HepG2 (cell line): ENCODE data around the gene EPHA1. TPM values are rescaled to one million over a fixed set of nuclear protein-coding genes. Genes with fewer than 3 reads are reported as not detected.

Experiments used
- CENPT ChIP-seq: sonication (generic); formaldehyde crosslinking; IDR thresholded peaks from 2 replicates; pipeline ENCODE4 v1.8.0; 2022; ENCODE audit warnings: low read depth, mild to moderate bottlenecking, moderate library complexity, missing genetic modification reagents
- HES4 ChIP-seq: sonication (generic); formaldehyde crosslinking; IDR thresholded peaks from 2 replicates; pipeline ENCODE4 v1.9.0; 2021; ENCODE audit warnings: mild to moderate bottlenecking, missing genetic modification reagents, borderline replicate concordance
- HNRNPLL ChIP-seq: fragments of 200-400 bp; formaldehyde crosslinking; IDR thresholded peaks from 2 replicates; pipeline ENCODE4 v1.6.1; 2017; ENCODE audit warnings: mild to moderate bottlenecking, low read depth, low read length; ENCODE audit not compliant: poor library complexity, severe bottlenecking
- MATR3 ChIP-seq: sonication (generic); formaldehyde crosslinking; IDR thresholded peaks from 2 replicates; pipeline ENCODE4 v1.4.0; 2020; ENCODE audit warnings: missing genetic modification reagents
- MYC ChIP-seq: sonication (generic); formaldehyde crosslinking; IDR thresholded peaks from 2 replicates; pipeline ENCODE4 v1.9.0; 2021; ENCODE audit warnings: missing genetic modification reagents, borderline replicate concordance
- PRMT3 ChIP-seq: sonication (generic); formaldehyde crosslinking; IDR thresholded peaks from 2 replicates; pipeline ENCODE4 v1.8.1; 2022; ENCODE audit warnings: low read depth, mild to moderate bottlenecking, moderate library complexity, missing genetic modification reagents, borderline replicate concordance
- REL ChIP-seq: sonication (generic); formaldehyde crosslinking; conservative IDR thresholded peaks from 2 replicates; pipeline ENCODE4 v1.8.0; 2022; ENCODE audit warnings: mild to moderate bottlenecking, missing genetic modification reagents, moderate library complexity
- ZMYM2 ChIP-seq: sonication (generic); formaldehyde crosslinking; IDR thresholded peaks from 2 replicates; pipeline ENCODE4 v1.8.0; 2022; ENCODE audit warnings: mild to moderate bottlenecking, missing genetic modification reagents
- ZNF841 ChIP-seq: sonication (generic); formaldehyde crosslinking; IDR thresholded peaks from 2 replicates; pipeline ENCODE4 v1.8.1; 2023; ENCODE audit warnings: missing genetic modification reagents, borderline replicate concordance
- polyA plus RNA-seq, 8 experiments: library from polyadenylated mRNA; depleted of rRNA in 3 of 8; stranded (reverse) in 7 of 8; unstranded in 1 of 8; fragments of >200 nt; fragmentation: Illumina TruSeq in 4 of 8; extraction: Trizol in 4 of 8; gene quantifications; 2 replicates each; pipeline versions ENCODE4 v1.2.1 to v1.2.3, GENCODE V29; 2011 to 2016; ENCODE audit warnings: low read depth in 4 of 8, missing spikeins in 1 of 8, mixed read lengths in 1 of 8; ENCODE audit not compliant: insufficient read depth in 1 of 8
- total RNA-seq, 5 experiments: library from RNA; depleted of rRNA; stranded (reverse); fragments of >200 nt; fragmentation: Illumina TruSeq; extraction: Trizol; gene quantifications; 2 replicates each; pipeline ENCODE4 v1.2.3, GENCODE V29; 2016; ENCODE audit warnings: low read depth in 1 of 5
- TF ChIP-seq, protein P1 (sequence below): sonication (generic); formaldehyde crosslinking; IDR thresholded peaks from 2 replicates; pipeline ENCODE4 v1.5.1; 2020; ENCODE audit warnings: mild to moderate bottlenecking, missing genetic modification reagents, moderate library complexity
- TF ChIP-seq, protein P2 (sequence below): sonication (generic); formaldehyde crosslinking; IDR thresholded peaks from 2 replicates; pipeline ENCODE4 v1.4.0; 2020; ENCODE audit warnings: missing genetic modification reagents; ENCODE audit errors: not compliant biosample characterization
- TF ChIP-seq, protein P3 (sequence below): IDR thresholded peaks from 2 replicates; pipeline ENCODE4 v1.6.1; 2016; ENCODE audit warnings: low read depth, control low read depth
- TF ChIP-seq, protein P4 (sequence below): sonication (generic); formaldehyde crosslinking; IDR thresholded peaks from 2 replicates; pipeline ENCODE4 v1.8.1; 2023; ENCODE audit warnings: mild to moderate bottlenecking, inconsistent platforms, moderate library complexity, missing genetic modification reagents, borderline replicate concordance
- TF ChIP-seq, protein P5 (sequence below): sonication (generic); formaldehyde crosslinking; conservative IDR thresholded peaks from 2 replicates; pipeline ENCODE4 v1.5.0; 2020; ENCODE audit warnings: missing genetic modification reagents
- TF ChIP-seq, protein P6 (sequence below): sonication (generic); formaldehyde crosslinking; IDR thresholded peaks from 2 replicates; pipeline ENCODE4 v1.5.0; 2020; ENCODE audit warnings: mild to moderate bottlenecking, missing genetic modification reagents

Gene EPHA1
- total and polyA plus RNA-seq, 2 of the 13 experiments (the other 11 are each of a cell fraction or from before 2014, with no cell fraction given) = 4.6 to 17.1 TPM

DNA sequence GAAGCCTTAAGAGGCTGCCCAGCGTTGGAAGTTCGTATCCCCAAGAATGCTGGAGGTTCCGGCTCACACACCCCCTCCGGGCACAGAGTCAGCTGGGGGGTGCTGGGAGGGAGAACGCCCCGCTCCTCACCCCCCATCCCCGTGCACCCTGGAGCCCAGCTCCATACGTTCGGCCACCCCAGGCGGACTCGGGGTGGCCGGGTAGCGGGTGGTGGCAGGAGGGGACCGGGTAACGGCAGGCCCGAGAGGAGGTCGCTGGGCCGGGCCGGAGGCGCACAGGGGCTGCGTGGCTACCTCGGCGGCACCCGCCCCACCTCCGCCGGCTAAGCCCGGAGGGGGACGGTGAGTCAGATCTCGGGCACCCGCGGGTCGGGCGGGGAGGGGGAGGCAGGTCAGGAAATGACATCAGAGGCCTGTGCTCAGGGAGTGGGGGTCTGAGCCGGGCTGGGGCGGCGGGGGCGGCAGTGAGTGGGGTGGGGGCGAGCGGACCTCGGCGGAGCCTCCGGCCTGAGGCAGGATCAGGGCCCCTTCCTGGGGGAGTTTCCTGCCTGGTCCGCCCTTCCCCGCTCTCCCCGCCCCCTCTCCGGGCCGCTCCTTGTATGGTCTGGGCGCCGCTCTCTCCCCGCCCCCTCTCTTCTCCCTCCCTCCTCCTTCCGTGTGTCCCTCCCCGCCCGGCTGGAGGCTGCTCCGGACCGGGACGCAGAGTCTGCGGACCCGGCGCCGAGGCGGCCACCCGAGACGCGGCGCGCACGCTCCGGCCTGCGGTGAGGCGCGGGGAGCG is 27.8 kb downstream of the EPHA1 start, which contains the start of gene ZYX (continued):
- peak; percentile 77; the same call in 1 of the 2 replicates for TF ChIP-seq REL (CRISPR knock-in tag)
- TF ChIP-seq, protein P1, sequence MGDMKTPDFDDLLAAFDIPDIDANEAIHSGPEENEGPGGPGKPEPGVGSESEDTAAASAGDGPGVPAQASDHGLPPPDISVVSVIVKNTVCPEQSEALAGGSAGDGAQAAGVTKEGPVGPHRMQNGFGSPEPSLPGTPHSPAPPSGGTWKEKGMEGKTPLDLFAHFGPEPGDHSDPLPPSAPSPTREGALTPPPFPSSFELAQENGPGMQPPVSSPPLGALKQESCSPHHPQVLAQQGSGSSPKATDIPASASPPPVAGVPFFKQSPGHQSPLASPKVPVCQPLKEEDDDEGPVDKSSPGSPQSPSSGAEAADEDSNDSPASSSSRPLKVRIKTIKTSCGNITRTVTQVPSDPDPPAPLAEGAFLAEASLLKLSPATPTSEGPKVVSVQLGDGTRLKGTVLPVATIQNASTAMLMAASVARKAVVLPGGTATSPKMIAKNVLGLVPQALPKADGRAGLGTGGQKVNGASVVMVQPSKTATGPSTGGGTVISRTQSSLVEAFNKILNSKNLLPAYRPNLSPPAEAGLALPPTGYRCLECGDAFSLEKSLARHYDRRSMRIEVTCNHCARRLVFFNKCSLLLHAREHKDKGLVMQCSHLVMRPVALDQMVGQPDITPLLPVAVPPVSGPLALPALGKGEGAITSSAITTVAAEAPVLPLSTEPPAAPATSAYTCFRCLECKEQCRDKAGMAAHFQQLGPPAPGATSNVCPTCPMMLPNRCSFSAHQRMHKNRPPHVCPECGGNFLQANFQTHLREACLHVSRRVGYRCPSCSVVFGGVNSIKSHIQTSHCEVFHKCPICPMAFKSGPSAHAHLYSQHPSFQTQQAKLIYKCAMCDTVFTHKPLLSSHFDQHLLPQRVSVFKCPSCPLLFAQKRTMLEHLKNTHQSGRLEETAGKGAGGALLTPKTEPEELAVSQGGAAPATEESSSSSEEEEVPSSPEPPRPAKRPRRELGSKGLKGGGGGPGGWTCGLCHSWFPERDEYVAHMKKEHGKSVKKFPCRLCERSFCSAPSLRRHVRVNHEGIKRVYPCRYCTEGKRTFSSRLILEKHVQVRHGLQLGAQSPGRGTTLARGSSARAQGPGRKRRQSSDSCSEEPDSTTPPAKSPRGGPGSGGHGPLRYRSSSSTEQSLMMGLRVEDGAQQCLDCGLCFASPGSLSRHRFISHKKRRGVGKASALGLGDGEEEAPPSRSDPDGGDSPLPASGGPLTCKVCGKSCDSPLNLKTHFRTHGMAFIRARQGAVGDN = peak; percentile 74
- TF ChIP-seq ZNF841 (CRISPR knock-in tag) = no peak
- no peak for TF ChIP-seq PRMT3
- TF ChIP-seq CENPT = no peak
- TF ChIP-seq, protein P2, sequence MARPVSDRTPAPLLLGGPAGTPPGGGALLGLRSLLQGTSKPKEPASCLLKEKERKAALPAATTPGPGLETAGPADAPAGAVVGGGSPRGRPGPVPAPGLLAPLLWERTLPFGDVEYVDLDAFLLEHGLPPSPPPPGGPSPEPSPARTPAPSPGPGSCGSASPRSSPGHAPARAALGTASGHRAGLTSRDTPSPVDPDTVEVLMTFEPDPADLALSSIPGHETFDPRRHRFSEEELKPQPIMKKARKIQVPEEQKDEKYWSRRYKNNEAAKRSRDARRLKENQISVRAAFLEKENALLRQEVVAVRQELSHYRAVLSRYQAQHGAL (CRISPR knock-in tag) = no peak
- TF ChIP-seq, protein P3, sequence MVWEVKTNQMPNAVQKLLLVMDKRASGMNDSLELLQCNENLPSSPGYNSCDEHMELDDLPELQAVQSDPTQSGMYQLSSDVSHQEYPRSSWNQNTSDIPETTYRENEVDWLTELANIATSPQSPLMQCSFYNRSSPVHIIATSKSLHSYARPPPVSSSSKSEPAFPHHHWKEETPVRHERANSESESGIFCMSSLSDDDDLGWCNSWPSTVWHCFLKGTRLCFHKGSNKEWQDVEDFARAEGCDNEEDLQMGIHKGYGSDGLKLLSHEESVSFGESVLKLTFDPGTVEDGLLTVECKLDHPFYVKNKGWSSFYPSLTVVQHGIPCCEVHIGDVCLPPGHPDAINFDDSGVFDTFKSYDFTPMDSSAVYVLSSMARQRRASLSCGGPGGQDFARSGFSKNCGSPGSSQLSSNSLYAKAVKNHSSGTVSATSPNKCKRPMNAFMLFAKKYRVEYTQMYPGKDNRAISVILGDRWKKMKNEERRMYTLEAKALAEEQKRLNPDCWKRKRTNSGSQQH (CRISPR knock-in tag) = no peak
- peak; percentile 61 for TF ChIP-seq HNRNPLL
- 0 out of 2 replicates have a peak, but pooled peaks have one; percentile 17 for TF ChIP-seq MYC
- TF ChIP-seq, protein P4, sequence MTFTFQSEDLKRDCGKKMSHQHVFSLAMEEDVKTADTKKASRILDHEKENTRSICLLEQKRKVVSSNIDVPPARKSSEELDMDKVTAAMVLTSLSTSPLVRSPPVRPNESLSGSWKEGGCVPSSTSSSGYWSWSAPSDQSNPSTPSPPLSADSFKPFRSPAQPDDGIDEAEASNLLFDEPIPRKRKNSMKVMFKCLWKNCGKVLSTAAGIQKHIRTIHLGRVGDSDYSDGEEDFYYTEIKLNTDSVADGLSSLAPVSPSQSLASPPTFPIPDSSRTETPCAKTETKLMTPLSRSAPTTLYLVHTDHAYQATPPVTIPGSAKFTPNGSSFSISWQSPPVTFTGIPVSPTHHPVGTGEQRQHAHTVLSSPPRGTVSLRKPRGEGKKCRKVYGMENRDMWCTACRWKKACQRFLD (CRISPR knock-in tag) = no peak
- TF ChIP-seq ZMYM2 (CRISPR knock-in tag) = no peak
- no peak for TF ChIP-seq MATR3 (CRISPR knock-in tag)
- TF ChIP-seq, protein P5, sequence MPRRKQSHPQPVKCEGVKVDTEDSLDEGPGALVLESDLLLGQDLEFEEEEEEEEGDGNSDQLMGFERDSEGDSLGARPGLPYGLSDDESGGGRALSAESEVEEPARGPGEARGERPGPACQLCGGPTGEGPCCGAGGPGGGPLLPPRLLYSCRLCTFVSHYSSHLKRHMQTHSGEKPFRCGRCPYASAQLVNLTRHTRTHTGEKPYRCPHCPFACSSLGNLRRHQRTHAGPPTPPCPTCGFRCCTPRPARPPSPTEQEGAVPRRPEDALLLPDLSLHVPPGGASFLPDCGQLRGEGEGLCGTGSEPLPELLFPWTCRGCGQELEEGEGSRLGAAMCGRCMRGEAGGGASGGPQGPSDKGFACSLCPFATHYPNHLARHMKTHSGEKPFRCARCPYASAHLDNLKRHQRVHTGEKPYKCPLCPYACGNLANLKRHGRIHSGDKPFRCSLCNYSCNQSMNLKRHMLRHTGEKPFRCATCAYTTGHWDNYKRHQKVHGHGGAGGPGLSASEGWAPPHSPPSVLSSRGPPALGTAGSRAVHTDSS (CRISPR knock-in tag) = no peak
- peak; percentile 86; the same call in 1 of the 2 replicates for TF ChIP-seq HES4 (CRISPR knock-in tag)
- TF ChIP-seq, protein P6, sequence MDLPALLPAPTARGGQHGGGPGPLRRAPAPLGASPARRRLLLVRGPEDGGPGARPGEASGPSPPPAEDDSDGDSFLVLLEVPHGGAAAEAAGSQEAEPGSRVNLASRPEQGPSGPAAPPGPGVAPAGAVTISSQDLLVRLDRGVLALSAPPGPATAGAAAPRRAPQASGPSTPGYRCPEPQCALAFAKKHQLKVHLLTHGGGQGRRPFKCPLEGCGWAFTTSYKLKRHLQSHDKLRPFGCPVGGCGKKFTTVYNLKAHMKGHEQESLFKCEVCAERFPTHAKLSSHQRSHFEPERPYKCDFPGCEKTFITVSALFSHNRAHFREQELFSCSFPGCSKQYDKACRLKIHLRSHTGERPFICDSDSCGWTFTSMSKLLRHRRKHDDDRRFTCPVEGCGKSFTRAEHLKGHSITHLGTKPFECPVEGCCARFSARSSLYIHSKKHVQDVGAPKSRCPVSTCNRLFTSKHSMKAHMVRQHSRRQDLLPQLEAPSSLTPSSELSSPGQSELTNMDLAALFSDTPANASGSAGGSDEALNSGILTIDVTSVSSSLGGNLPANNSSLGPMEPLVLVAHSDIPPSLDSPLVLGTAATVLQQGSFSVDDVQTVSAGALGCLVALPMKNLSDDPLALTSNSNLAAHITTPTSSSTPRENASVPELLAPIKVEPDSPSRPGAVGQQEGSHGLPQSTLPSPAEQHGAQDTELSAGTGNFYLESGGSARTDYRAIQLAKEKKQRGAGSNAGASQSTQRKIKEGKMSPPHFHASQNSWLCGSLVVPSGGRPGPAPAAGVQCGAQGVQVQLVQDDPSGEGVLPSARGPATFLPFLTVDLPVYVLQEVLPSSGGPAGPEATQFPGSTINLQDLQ (CRISPR knock-in tag) = no peak
